Inflammatory macrophage treated with lipopolysaccharide for 4 hours (primary cell): Measurements from ENCODE around the gene CT45A7.
"Not testable (repeated sequence)": the region's sequence is repeated elsewhere in the genome, so short reads cannot be mapped to it uniquely, and the experiment has no call there.

ENCODE experiments used
- DNase-seq: peaks from one replicate; pipeline ENCODE4 v3.0.0-alpha.2; 2020

CT45A7 gene

GRCh38 chrX:135837180-135837579 is at the start of gene CT45A7:
Gene CT45A7, minus strand, starts transcription at chrX:135837280. Its CDS starts 3,747 bp downstream, at chrX:135833533.
- not testable (repeated sequence) for DNase-seq

- not testable (repeated sequence) for DNase-seq
Measured at GRCh38 chrX:135882741-135883140, 45.7 kb upstream of the CT45A7 start.

DNA sequence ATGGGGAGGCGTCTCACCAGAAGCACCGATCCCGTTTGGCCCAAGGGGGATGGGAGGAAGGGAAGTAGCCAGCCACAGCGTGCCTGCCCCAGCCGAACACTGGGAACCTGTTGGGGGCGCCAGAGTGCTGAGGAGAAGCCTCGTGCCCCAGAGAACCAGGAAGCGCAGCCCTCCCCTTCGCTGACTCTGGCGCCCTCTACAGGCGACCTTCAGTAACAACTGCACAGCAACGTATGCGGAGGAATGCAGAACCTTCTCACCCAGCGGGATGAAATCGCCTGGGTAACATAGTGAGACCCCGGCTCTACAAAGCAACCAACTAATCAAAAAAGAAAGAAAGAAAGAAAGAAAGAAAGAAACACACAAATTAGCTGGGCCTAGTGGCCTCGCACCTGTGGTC is 34.6 kb upstream of the CT45A7 start, which contains the start of gene CT45A9:
CT45A9 (minus strand) TSS at position 101 of the 400 bp plus-strand sequence. CDS start 3,751 bp downstream, outside the sequence.
- DNase-seq: not testable (repeated sequence)

GRCh38 chrX:135854438-135854837 is 17.4 kb upstream of the CT45A7 start, which contains the start of gene CT45A8:
Gene CT45A8, minus strand, starts transcription at chrX:135854538. Its CDS starts 3,755 bp downstream, at chrX:135850783.
- DNase-seq: not testable (repeated sequence)

DNA sequence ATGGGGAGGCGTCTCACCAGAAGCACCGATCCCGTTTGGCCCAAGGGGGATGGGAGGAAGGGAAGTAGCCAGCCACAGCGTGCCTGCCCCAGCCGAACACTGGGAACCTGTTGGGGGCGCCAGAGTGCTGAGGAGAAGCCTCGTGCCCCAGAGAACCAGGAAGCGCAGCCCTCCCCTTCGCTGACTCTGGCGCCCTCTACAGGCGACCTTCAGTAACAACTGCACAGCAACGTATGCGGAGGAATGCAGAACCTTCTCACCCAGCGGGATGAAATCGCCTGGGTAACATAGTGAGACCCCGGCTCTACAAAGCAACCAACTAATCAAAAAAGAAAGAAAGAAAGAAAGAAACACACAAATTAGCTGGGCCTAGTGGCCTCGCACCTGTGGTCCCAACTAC is 17.2 kb downstream of the CT45A7 start, which contains the start of gene CT45A2:
CT45A2 (minus strand) TSS at position 101 of the 400 bp plus-strand sequence. CDS start 3,747 bp downstream, outside the sequence.
- not testable (repeated sequence) for DNase-seq

DNA sequence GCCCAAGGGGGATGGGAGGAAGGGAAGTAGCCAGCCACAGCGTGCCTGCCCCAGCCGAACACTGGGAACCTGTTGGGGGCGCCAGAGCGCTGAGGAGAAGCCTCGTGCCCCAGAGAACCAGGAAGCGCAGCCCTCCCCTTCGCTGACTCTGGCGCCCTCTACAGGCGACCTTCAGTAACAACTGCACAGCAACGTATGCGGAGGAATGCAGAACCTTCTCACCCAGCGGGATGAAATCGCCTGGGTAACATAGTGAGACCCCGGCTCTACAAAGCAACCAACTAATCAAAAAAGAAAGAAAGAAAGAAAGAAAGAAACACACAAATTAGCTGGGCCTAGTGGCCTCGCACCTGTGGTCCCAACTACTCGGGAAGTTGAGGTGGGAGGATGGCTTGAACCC is 34.4 kb downstream of the CT45A7 start, which contains the start of gene CT45A6:
CT45A6 (minus strand) TSS at position 101 of the 400 bp plus-strand sequence. CDS start 3,794 bp downstream, outside the sequence.
- not testable (repeated sequence) for DNase-seq

- DNase-seq: not testable (repeated sequence)
Measured at GRCh38 chrX:135785403-135785802, 51.7 kb downstream of the CT45A7 start, which contains the start of gene CT45A5. Gene CT45A5, minus strand, starts transcription at chrX:135785503. Its CDS starts 3,774 bp downstream, at chrX:135781729.
